Adrenal gland (tissue), 5 donors: ENCODE results near the gene NUP188.

ENCODE experiments used
- CTCF ChIP-seq, 6 experiments: fragments of 450-650 bp in 4 of 6; fragments of 200-600 bp in 2 of 6; sonication (generic) in 1 of 6; IDR thresholded peaks; 1 replicate in 5 of 6; 2 replicates in 1 of 6; pipeline versions ENCODE4 v1.5.1 to v1.8.0; 2016 to 2021; ENCODE audit warnings: antibody characterized with exemption in 6 of 6, mild to moderate bottlenecking in 2 of 6, moderate library complexity in 1 of 6
- POLR2A ChIP-seq, 2 donors: fragments of 450-650 bp; IDR thresholded peaks; one replicate each; pipeline ENCODE4 v1.6.1; 2017; ENCODE audit warnings: antibody characterized with exemption in 2 of 2, mild to moderate bottlenecking in 2 of 2, moderate library complexity in 1 of 2
- donor health status: DM: no; HTN: no; CAD: no.

- TF ChIP-seq CTCF (IDR thresholded peaks at IDR 0.05) (no peak), POLR2A (IDR thresholded peaks at IDR 0.05) (no peak)
Observed at GRCh38 chr9:129014124-129014523, 66.6 kb downstream of the NUP188 start.
